Prostate gland (tissue), 2 donors: Measurements from ENCODE around the gene MPHOSPH9.

ENCODE experiments used
- CTCF ChIP-seq, 4 experiments: fragments of 200-600 bp in 2 of 4; fragments of 450-650 bp in 2 of 4; sonication (generic) in 2 of 4; IDR thresholded peaks; 1 replicate in 3 of 4; 2 replicates in 1 of 4; pipeline ENCODE4 v1.5.1; 2016 to 2019; ENCODE audit warnings: antibody characterized with exemption in 4 of 4, mild to moderate bottlenecking in 2 of 4, moderate library complexity in 2 of 4
- POLR2A ChIP-seq: fragments of 450-650 bp; IDR thresholded peaks from one replicate; pipeline ENCODE4 v1.6.1; 2016; ENCODE audit warnings: antibody characterized with exemption, mild to moderate bottlenecking
- POLR2AphosphoS5 ChIP-seq: sonication (generic); formaldehyde crosslinking; IDR thresholded peaks from one replicate; pipeline ENCODE4 v1.6.1; 2017; ENCODE audit warnings: antibody characterized with exemption

DNA sequence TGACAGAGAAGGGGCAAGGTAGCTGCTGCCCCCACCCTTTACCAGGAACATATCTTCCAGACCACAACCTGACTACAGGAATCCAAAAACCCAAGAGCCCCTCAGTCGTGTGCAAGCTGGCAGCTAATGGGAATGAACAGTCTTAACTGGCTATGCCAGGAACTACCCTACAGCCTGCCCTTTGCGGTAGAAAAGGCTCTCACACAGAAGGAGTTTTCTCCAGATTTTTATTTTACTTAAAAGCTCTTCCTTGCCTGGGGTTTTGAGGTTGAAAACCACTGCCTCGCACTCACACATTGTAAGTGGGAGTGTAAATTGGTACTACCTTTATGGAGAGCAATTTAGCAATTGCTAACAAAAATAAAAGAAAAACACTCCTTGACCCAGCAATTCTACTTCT, 110.3 kb downstream of the MPHOSPH9 start:
- TF ChIP-seq POLR2A (no peak), CTCF (IDR thresholded peaks at IDR 0.05) (no peak), POLR2AphosphoS5 (no peak)
